Measurements from ENCODE around the gene NSL1.

The NSL1 gene

GRCh38 chr1:212752934-212753497, 38.6 kb downstream of the NSL1 start:
- H3K4me3 ChIP-seq (replicated peaks in 1 of 2; ENCODE audit: low read depth in 2 of 2, low read length in 2 of 2): peak overlapping the region in 1 of 2 donors; percentile 11
- peak in 1 of 2 donors; percentile 29 for DNase-seq (ENCODE audit: low read depth in 2 of 2)
- TF ChIP-seq CTCF (IDR thresholded peaks at IDR 0.05; ENCODE audit: low read depth, low read length): no peak

DNA sequence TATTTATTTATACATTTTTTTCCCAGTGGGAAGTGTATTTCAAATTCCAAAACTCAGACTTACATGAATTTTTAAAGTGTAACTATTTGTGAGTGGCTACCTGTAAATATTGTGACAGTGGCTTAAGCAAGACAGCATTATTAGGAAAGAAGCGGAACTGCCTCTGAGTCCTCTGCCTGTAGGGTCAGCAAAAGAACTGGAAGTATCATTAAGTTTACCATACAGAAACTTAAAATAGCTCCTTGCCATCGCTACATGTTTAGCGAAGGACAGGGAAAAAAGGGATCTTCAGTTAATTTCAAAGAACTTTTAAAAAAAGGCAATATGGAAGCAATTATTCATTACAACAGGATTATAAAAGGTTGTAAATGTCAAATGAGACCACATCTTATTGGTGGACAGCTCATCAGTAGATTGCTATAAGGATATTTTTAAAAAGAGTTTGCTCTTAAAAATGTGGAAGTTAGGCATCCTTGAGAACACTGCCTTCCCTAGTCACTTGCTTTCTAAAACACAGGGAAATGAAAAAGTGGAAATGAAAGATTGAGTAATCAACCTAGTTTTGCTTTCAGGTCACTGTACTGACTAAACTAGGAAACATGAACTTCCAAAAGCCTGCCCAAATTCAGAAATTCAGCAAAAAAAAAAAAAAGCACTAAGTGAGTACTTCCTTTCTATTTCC, 39.2 kb downstream of the NSL1 start:
- peak overlapping the region in 1 of 2 donors; percentile 11 for H3K4me3 ChIP-seq (replicated peaks in 1 of 2; ENCODE audit: low read depth in 2 of 2, low read length in 2 of 2)

DNA sequence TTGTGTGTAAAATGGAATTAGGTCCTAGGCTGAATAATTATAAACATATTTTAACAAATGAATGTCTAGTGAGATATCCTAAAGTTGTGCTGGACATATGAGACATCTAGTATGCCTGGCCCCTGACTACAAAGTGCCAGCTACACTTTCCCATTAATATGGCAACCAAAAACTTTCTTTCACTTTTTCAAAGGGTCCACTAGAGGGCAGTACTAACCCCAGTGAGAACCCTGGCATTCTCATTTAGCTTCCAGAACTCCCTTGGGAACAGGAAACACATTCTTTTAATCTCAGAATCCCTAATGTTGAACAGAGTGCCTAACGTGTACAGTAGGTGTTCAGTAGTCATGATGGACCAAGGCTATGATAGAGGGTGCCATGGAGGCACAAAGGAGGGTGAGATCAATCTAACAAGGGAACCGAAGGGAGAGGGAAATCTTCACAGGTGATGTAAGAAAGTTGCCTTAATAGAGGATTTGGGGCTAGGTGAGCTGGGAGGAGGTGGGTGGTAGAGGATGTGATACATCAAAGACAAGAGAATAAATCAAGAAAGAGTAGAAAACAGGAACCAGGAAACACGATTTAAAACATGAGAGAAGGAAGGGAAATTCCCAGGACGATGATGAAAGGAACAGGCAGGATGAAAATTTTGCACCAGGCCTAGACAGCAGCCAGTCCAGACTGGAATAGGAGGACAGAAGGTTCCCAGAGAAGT, 41.6 kb downstream of the NSL1 start:
- no peak overlapping the region for H3K4me3 ChIP-seq (replicated peaks in 1 of 2; ENCODE audit: low read depth in 2 of 2, low read length in 2 of 2)
- peak; percentile 86 to 89 for DNase-seq (ENCODE audit: low read depth in 2 of 2)
- TF ChIP-seq CTCF (IDR thresholded peaks at IDR 0.05; ENCODE audit: low read depth, low read length): peak; percentile 79

More for the DNA sequence above, 39.2 kb downstream of the NSL1 start:
- no peak for TF ChIP-seq CTCF (IDR thresholded peaks at IDR 0.05; ENCODE audit: low read depth, low read length)
- peak; percentile 52 to 64 for DNase-seq (ENCODE audit: low read depth in 2 of 2)

GRCh38 chr1:212746546-212746945, 45.0 kb downstream of the NSL1 start:
- H3K4me3 ChIP-seq (replicated peaks in 1 of 2; ENCODE audit: low read depth in 2 of 2, low read length in 2 of 2): no peak overlapping the region
- DNase-seq (ENCODE audit: low read depth in 2 of 2): peak in 1 of 2 donors; percentile 21
- no peak for TF ChIP-seq CTCF (IDR thresholded peaks at IDR 0.05; ENCODE audit: low read depth, low read length)

DNA sequence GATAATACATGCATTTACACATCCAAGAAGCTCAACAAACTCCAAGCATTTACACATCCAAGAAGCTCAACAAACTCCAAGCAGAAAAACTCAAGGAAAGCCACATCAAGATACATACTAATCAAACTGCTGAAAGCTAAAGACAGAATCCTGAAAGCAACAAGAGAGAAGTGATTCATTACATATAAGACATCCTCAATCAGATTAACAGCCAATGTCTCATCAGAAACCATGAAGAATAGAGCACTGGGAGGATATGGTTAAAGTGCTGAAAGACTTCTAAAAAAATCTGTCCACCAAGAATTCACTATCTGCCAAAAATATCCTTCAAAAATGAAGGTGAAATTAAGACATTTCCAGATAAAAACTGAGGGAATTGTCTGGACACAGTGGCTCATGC, 46.3 kb downstream of the NSL1 start:
- no peak overlapping the region for H3K4me3 ChIP-seq (replicated peaks in 1 of 2; ENCODE audit: low read depth in 2 of 2, low read length in 2 of 2)
- no peak for TF ChIP-seq CTCF (IDR thresholded peaks at IDR 0.05; ENCODE audit: low read depth, low read length)
- no peak for DNase-seq (ENCODE audit: low read depth in 2 of 2)

- DNase-seq (ENCODE audit: low read depth in 2 of 2): no peak
- TF ChIP-seq CTCF (IDR thresholded peaks at IDR 0.05; ENCODE audit: low read depth, low read length): no peak
- H3K4me3 ChIP-seq (replicated peaks in 1 of 2; ENCODE audit: low read depth in 2 of 2, low read length in 2 of 2): no peak overlapping the region
Measured at GRCh38 chr1:212743901-212744475, 47.6 kb downstream of the NSL1 start.
